Type B pancreatic cell (in vitro differentiated cells): ENCODE data around the gene HOMEZ. TPM values are rescaled to one million over a fixed set of nuclear protein-coding genes. Genes with fewer than 3 reads are reported as not detected.
A peak's percentile ranks its signal among the peaks of the same experiment; 100 is the strongest.
"Not testable (repeated sequence)": the region's sequence is repeated elsewhere in the genome, so short reads cannot be mapped to it uniquely, and the experiment has no call there.

Experiments
- DNase-seq: peaks from one replicate; pipeline ENCODE4 v3.0.0; 2021; ENCODE audit warnings: mixed read lengths; ENCODE audit not compliant: unreplicated experiment; ENCODE audit errors: extremely low spot score
- H3K27ac Mint-ChIP-seq: 2 replicates; pipeline ENCODE4 v1.8.0; 2021; ENCODE audit warnings: mild to moderate bottlenecking, mixed read lengths
- H3K27me3 Mint-ChIP-seq: 2 replicates; pipeline ENCODE4 v1.8.0; 2021; ENCODE audit warnings: mixed read lengths
- H3K36me3 Mint-ChIP-seq: 2 replicates; pipeline ENCODE4 v1.8.0; 2021; ENCODE audit warnings: mixed read lengths
- H3K4me1 Mint-ChIP-seq: one replicate; pipeline ENCODE4 v1.8.0; 2021; ENCODE audit warnings: mixed read lengths; ENCODE audit not compliant: unreplicated experiment
- H3K4me3 Mint-ChIP-seq: 2 replicates; pipeline ENCODE4 v1.8.0; 2021; ENCODE audit warnings: mild to moderate bottlenecking, mixed read lengths
- H3K9me3 Mint-ChIP-seq: 2 replicates; pipeline ENCODE4 v1.8.0; 2021; ENCODE audit warnings: mixed read lengths
- total RNA-seq: library from RNA; stranded (reverse); gene quantifications from 2 replicates; pipeline ENCODE4 v1.2.1, GENCODE V29; 2021; ENCODE audit warnings: low replicate concordance
- TF ChIP-seq, protein P1 (sequence below): fragments of 200-600 bp; sonication (generic); conservative IDR thresholded peaks from 2 replicates; pipeline ENCODE4 v1.5.0; 2021; ENCODE audit warnings: antibody characterized with exemption, mild to moderate bottlenecking

The HOMEZ gene
- total RNA-seq, 1 donor from 2014 or later: 19.5 TPM

DNA sequence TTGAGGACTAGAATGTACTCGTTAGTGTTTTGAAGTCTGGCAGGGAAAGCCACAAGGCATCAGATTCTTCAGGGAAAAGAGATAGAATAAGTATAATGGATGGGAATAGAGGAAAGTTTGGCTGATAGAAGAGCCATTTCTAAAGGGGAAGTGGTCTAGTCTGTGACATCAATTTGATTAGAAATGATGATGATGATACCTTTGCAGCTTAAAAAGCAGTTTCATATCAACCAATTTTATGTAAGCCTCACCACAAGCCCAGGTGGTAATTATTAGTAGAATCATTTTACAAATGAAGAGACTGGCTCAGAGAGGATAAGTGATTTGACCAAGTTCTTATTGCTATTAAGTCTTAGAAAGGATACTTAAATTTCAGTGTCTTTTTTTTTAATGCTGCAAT lies 45.3 kb downstream of the HOMEZ start:
- TF ChIP-seq, protein P1, sequence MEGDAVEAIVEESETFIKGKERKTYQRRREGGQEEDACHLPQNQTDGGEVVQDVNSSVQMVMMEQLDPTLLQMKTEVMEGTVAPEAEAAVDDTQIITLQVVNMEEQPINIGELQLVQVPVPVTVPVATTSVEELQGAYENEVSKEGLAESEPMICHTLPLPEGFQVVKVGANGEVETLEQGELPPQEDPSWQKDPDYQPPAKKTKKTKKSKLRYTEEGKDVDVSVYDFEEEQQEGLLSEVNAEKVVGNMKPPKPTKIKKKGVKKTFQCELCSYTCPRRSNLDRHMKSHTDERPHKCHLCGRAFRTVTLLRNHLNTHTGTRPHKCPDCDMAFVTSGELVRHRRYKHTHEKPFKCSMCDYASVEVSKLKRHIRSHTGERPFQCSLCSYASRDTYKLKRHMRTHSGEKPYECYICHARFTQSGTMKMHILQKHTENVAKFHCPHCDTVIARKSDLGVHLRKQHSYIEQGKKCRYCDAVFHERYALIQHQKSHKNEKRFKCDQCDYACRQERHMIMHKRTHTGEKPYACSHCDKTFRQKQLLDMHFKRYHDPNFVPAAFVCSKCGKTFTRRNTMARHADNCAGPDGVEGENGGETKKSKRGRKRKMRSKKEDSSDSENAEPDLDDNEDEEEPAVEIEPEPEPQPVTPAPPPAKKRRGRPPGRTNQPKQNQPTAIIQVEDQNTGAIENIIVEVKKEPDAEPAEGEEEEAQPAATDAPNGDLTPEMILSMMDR: no peak
- peaks cover 8% of the 10 kb centered on the region for H3K4me1 Mint-ChIP-seq
- H3K9me3 Mint-ChIP-seq: no peaks in the 10 kb centered on the region
- H3K27me3 Mint-ChIP-seq: peaks cover 3% of the 10 kb centered on the region
- no peak for DNase-seq
- H3K27ac Mint-ChIP-seq: no peak overlapping the region
- no peaks in the 10 kb centered on the region for H3K36me3 Mint-ChIP-seq
- no peak overlapping the region for H3K4me3 Mint-ChIP-seq

DNA sequence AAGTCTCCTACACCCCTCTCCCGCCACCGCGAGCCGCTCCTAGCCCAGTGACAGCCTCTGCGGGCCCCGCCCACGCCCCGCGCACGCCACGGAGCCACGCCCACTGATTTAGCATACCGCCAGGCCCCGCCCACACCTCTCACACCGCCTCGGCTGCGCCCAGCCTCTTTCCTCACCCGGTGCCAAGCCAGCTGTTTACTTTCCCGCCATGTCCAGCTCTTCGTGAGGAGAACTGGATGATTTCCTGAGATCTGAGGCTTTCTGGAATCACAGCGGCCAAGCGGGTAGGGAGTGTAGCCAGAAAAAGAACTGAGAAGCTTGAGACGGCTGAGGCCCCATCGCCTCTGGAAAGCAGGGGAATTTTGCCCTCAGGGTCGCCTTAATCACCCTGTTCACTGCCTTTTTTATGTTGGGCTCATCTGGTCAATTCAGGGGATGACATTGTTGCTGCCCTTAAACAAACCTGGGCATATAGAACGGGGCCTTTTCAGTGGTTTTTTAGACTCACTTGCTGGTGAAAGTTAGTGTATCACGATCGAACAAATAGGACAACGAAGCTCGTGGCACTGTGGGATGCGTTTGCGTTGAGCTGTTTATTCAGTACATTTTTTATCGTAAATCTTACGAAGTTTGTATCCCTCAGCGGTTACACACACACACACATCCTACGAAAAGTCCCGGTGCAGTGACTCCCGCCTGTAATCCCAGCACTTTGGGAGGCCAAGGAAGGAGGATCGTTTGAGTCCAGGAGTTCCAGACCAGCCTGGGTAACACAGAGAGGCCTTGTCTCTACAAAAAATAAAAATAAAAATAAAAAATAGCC lies 47.9 kb downstream of the HOMEZ start, which contains the start of gene RNF212B:
Gene RNF212B (plus strand): TSS at position 165 of the 823 bp plus-strand sequence. CDS start 2,410 bp downstream, outside the sequence.
- Mint-ChIP-seq H3K27ac (peak within 1 kb of the TSS; percentile 55), H3K4me3 (peak within 1 kb of the TSS; percentile 81), H3K9me3 (no peaks in the 10 kb centered on the region), H3K27me3 (peaks cover 3% of the 10 kb centered on the region), H3K36me3 (no peaks in the 10 kb centered on the region), H3K4me1 (peaks cover 8% of the 10 kb centered on the region)
- TF ChIP-seq, protein P1: no peak
- DNase-seq: peak; percentile 86

DNA sequence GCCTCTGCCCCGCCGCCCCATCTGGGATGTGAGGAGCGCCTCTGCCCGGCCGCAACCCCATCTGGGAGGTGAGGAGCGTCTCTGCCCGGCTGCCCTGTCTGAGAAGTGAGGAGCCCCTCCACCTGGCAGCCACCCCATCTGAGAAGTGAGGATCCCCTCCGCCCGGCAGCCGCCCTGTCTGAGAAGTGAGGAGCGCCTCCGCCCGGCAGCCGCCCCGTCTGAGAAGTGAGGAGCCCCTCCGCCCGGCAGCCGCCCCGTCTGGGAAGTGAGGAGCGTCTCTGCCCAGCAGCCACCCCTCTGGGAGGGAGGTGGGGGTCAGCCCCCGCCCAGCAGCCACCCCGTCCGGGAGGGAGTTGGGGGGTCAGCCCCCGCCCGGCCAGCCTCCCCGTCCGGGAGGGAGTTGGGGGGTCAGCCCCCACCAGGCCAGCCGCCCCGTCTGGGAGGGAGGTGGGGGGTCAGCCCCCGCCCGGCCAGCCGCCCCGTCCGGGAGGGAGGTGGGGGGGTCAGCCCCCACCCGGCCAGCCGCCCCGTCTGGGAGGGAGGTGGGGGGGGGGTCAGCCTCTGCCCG lies 53.6 kb downstream of the HOMEZ start:
- H3K4me1 Mint-ChIP-seq, H3K27ac Mint-ChIP-seq, H3K27me3 Mint-ChIP-seq: not testable (repeated sequence)

DNA sequence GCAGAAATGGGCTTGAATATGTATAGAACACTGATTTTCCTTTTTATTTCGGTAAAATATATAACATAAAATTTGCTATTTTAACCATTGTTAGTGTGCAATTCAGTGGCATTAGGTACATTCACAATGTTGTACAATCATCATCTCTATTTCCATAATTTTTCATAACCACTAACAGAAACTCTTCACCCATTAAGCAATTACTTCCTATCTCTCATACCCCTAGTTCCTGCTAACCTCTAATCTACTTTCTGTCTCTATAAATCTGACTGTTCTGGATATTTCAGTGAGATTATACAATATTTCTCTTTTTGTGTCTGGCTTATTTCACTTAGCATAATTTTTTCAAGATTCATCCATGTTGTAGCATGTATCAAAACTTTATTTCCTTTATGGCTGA lies 57.1 kb downstream of the HOMEZ start:
- Mint-ChIP-seq H3K27me3 (peaks cover 7% of the 10 kb centered on the region), H3K9me3 (peaks cover 6% of the 10 kb centered on the region), H3K27ac (no peak overlapping the region), H3K4me3 (no peak overlapping the region), H3K4me1 (no peaks in the 10 kb centered on the region), H3K36me3 (no peaks in the 10 kb centered on the region)
- no peak for DNase-seq
- TF ChIP-seq, protein P1: no peak

More for the DNA sequence above, 53.6 kb downstream of the HOMEZ start:
- H3K4me3 Mint-ChIP-seq, DNase-seq, H3K36me3 Mint-ChIP-seq, H3K9me3 Mint-ChIP-seq: not testable (repeated sequence)

DNA sequence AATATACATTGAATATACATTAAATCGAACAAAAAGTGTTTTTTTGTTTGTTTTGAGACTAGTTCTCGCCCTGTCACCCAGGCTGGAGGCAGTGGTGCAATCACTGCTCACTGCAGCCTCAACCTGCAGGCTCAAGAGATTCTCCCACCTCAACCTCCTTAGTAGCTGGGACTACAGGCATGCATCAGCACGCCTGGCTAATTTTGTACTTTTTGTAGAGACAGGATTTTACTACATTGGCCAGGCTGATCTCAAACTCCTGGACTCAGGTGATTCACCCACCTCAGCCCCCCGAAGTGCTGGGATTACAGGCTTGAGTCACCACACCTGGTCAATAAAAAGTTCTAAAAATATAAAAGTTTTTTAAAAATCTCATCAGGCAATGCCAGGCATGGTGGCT lies 58.4 kb downstream of the HOMEZ start:
- Mint-ChIP-seq H3K9me3 (peaks cover 6% of the 10 kb centered on the region), H3K36me3 (no peaks in the 10 kb centered on the region), H3K27ac (no peak overlapping the region), H3K4me3 (no peak overlapping the region), H3K4me1 (no peaks in the 10 kb centered on the region), H3K27me3 (peaks cover 9% of the 10 kb centered on the region)
- DNase-seq: no peak
- TF ChIP-seq, protein P1: no peak

DNA sequence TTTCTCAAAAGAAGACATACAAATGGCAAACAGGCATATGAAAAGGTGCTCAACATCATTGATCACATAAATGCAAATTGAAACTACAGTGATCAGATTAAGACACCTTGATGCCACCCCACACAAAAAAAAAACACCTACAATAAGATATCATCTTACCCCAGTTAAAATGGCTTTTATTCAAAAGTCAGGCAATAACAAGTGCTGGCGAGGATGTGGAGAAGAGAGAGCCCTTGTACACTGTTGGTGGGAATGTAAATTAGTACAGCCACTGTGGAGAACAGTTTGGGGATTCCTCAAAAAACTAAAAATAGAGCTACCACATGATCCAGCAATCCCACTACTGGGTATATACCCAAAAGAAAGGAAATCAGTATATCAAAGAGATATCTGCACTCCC lies 61.0 kb downstream of the HOMEZ start:
- H3K9me3 Mint-ChIP-seq, H3K4me3 Mint-ChIP-seq, H3K4me1 Mint-ChIP-seq, DNase-seq, H3K36me3 Mint-ChIP-seq, H3K27ac Mint-ChIP-seq: not testable (repeated sequence)
- H3K27me3 Mint-ChIP-seq: peaks cover 26% of the 10 kb centered on the region

Other genes with a start within 250 kb of the HOMEZ start
- gene PSMB11, start 243.9 kb downstream of the HOMEZ start, total RNA-seq: not detected in 2 replicates
- 7.9 and 20.4 TPM in 2 replicates for gene CDH24, start 228.6 kb downstream of the HOMEZ start, total RNA-seq
- 214 and 342 TPM in 2 replicates for gene ACIN1, start 191.0 kb downstream of the HOMEZ start, total RNA-seq
- gene C14orf119, start 190.6 kb downstream of the HOMEZ start, total RNA-seq: 53.0 and 67.2 TPM in 2 replicates
- gene CIROP, start 181.1 kb downstream of the HOMEZ start, total RNA-seq: 0.19 and 0.40 TPM in 2 replicates
- not detected in 2 replicates for gene CEBPE, start 166.9 kb downstream of the HOMEZ start, total RNA-seq
- 56.1 and 56.7 TPM in 2 replicates for gene SLC7A8, start 102.5 kb downstream of the HOMEZ start, total RNA-seq
- gene RNF212B, start 48.2 kb downstream of the HOMEZ start, total RNA-seq: not detected in 2 replicates
- 10.1 and 16.7 TPM in 2 replicates for gene PPP1R3E, start 16.7 kb upstream of the HOMEZ start, total RNA-seq
- 21.0 and 22.5 TPM in 2 replicates for gene BCL2L2, start 20.7 kb upstream of the HOMEZ start, total RNA-seq
- gene PABPN1, start 35.3 kb upstream of the HOMEZ start, total RNA-seq: 202 and 337 TPM in 2 replicates
- gene SLC22A17, start 66.8 kb upstream of the HOMEZ start, total RNA-seq: 16.8 and 52.5 TPM in 2 replicates
- 41.0 and 59.3 TPM in 2 replicates for gene EFS, start 79.0 kb upstream of the HOMEZ start, total RNA-seq
- not detected in 2 replicates for gene IL25, start 86.7 kb upstream of the HOMEZ start, total RNA-seq
- gene CMTM5, start 90.9 kb upstream of the HOMEZ start, total RNA-seq: 0.19 TPM in 1 of 2 replicates, not detected in the other
- gene MYH6, start 122.1 kb upstream of the HOMEZ start, total RNA-seq: 0.24 and 0.50 TPM in 2 replicates
- 0.14 TPM in 1 of 2 replicates, not detected in the other for gene MYH7, start 149.5 kb upstream of the HOMEZ start, total RNA-seq
- gene NGDN, start 183.6 kb upstream of the HOMEZ start, total RNA-seq: 36.5 and 51.1 TPM in 2 replicates